Activated CD4-positive, alpha-beta T cell treated with anti-CD3 and anti-CD28 coated beads, Interleukin-2, amount 50 U/mL, for 1 hour (primary cell): ENCODE data around the gene DICER1.
"Not testable (repeated sequence)": the region's sequence is repeated elsewhere in the genome, so short reads cannot be mapped to it uniquely, and the experiment has no call there.

ENCODE experiments used
- DNase-seq: peaks from one replicate; pipeline ENCODE4 v3.0.0-alpha.2; 2020

The DICER1 gene

GRCh38 chr14:95157327-95158189 lies at the start of gene DICER1:
Gene DICER1, minus strand, starts transcription at chr14:95157529. Its CDS starts 24,071 bp downstream, at chr14:95133458.
- peak; percentile 94 for DNase-seq

- no peak for DNase-seq
Measured at GRCh38 chr14:95206534-95206933, 49.2 kb upstream of the DICER1 start.

- DNase-seq: no peak
Measured at GRCh38 chr14:95204705-95205104, 47.4 kb upstream of the DICER1 start.

GRCh38 chr14:95201745-95202144 lies 44.4 kb upstream of the DICER1 start:
- not testable (repeated sequence) for DNase-seq

- DNase-seq: no peak
Measured at GRCh38 chr14:95200404-95200803, 43.1 kb upstream of the DICER1 start.

- no peak for DNase-seq
Measured at GRCh38 chr14:95199298-95199983, 42.1 kb upstream of the DICER1 start.

- no peak for DNase-seq
Measured at GRCh38 chr14:95198320-95198719, 41.0 kb upstream of the DICER1 start.

GRCh38 chr14:95197551-95197950 lies 40.2 kb upstream of the DICER1 start:
- no peak for DNase-seq

- DNase-seq: no peak
Measured at GRCh38 chr14:95196826-95197545, 39.7 kb upstream of the DICER1 start.

- no peak for DNase-seq
Measured at GRCh38 chr14:95196268-95196667, 38.9 kb upstream of the DICER1 start.

GRCh38 chr14:95195031-95195430 lies 37.7 kb upstream of the DICER1 start:
- DNase-seq: no peak

GRCh38 chr14:95193081-95193480 lies 35.8 kb upstream of the DICER1 start:
- DNase-seq: no peak

GRCh38 chr14:95192311-95192710 lies 35.0 kb upstream of the DICER1 start:
- DNase-seq: no peak

- DNase-seq: no peak
Measured at GRCh38 chr14:95191445-95192199, 34.3 kb upstream of the DICER1 start.

- no peak for DNase-seq
Measured at GRCh38 chr14:95190857-95191256, 33.5 kb upstream of the DICER1 start.

GRCh38 chr14:95190346-95190840 lies 33.1 kb upstream of the DICER1 start:
- no peak for DNase-seq

GRCh38 chr14:95189367-95190132 lies 32.2 kb upstream of the DICER1 start:
- no peak for DNase-seq

GRCh38 chr14:95188380-95188779 lies 31.1 kb upstream of the DICER1 start:
- DNase-seq: no peak

- no peak for DNase-seq
Measured at GRCh38 chr14:95185767-95186392, 28.6 kb upstream of the DICER1 start.

GRCh38 chr14:95185033-95185766 lies 27.9 kb upstream of the DICER1 start:
- no peak for DNase-seq

- no peak for DNase-seq
Measured at GRCh38 chr14:95184413-95184790, 27.1 kb upstream of the DICER1 start.
